ENCODE results near the gene IRX4. TPM values are rescaled to one million over a fixed set of nuclear protein-coding genes. Genes with fewer than 3 reads are reported as not detected.

The IRX4 gene
- total RNA-seq, 1 donor from 2014 or later = not detected

GRCh38 chr5:1838013-1838412 lies 44.7 kb downstream of the IRX4 start:
- H3K36me3 Mint-ChIP-seq (ENCODE audit: low read depth) = no peaks in the 10 kb centered on the region
- peaks cover 16% of the 10 kb centered on the region for H3K27me3 Mint-ChIP-seq
- no peaks in the 10 kb centered on the region for H3K9me3 Mint-ChIP-seq
- ChIA-PET CTCF (no interaction called here), POLR2A (no interaction called here)
- no peak overlapping the region for H3K27ac Mint-ChIP-seq
- no peak overlapping the region for H3K4me3 Mint-ChIP-seq
- intact Hi-C loops (cut with micrococcal nuclease) = no loop called here
- ATAC-seq (ENCODE audit: low read depth) (no peak), DNase-seq (no peak)
- TF ChIP-seq CTCF (IDR thresholded peaks at IDR 0.05) = no peak
- no peaks in the 10 kb centered on the region for H3K4me1 Mint-ChIP-seq

GRCh38 chr5:1836891-1837880 lies 45.5 kb downstream of the IRX4 start:
- Mint-ChIP-seq H3K4me1 (no peaks in the 10 kb centered on the region), H3K36me3 (ENCODE audit: low read depth) (no peaks in the 10 kb centered on the region), H3K27ac (no peak overlapping the region), H3K27me3 (peaks cover 13% of the 10 kb centered on the region), H3K4me3 (no peak overlapping the region), H3K9me3 (no peaks in the 10 kb centered on the region)
- ChIA-PET POLR2A (no interaction called here), CTCF (no interaction called here)
- TF ChIP-seq CTCF (IDR thresholded peaks at IDR 0.05) = no peak
- DNase-seq (no peak), ATAC-seq (ENCODE audit: low read depth) (no peak)
- intact Hi-C loops (cut with micrococcal nuclease) = no loop called here

- no peak for DNase-seq
- H3K27me3 Mint-ChIP-seq = peaks cover 11% of the 10 kb centered on the region
- ChIA-PET CTCF (no interaction called here), POLR2A (no interaction called here)
- no peaks in the 10 kb centered on the region for H3K9me3 Mint-ChIP-seq
- no peak overlapping the region for H3K4me3 Mint-ChIP-seq
- no peak for TF ChIP-seq CTCF (IDR thresholded peaks at IDR 0.05)
- no peak overlapping the region for H3K27ac Mint-ChIP-seq
- intact Hi-C loops (cut with micrococcal nuclease) = no loop called here
- ATAC-seq (ENCODE audit: low read depth) = no peak
- no peaks in the 10 kb centered on the region for H3K4me1 Mint-ChIP-seq
- no peaks in the 10 kb centered on the region for H3K36me3 Mint-ChIP-seq (ENCODE audit: low read depth)
Measured at GRCh38 chr5:1836176-1836890, 46.4 kb downstream of the IRX4 start.

- Mint-ChIP-seq H3K9me3 (no peaks in the 10 kb centered on the region), H3K36me3 (ENCODE audit: low read depth) (no peaks in the 10 kb centered on the region), H3K4me1 (no peaks in the 10 kb centered on the region), H3K27me3 (peaks cover 6% of the 10 kb centered on the region), H3K4me3 (no peak overlapping the region), H3K27ac (no peak overlapping the region)
- ChIA-PET POLR2A (no interaction called here), CTCF (no interaction called here)
- DNase-seq (no peak), ATAC-seq (ENCODE audit: low read depth) (no peak)
- no peak for TF ChIP-seq CTCF (IDR thresholded peaks at IDR 0.05)
- intact Hi-C loops (cut with micrococcal nuclease) = no loop called here
Measured at GRCh38 chr5:1835431-1835830, 47.3 kb downstream of the IRX4 start.

- H3K36me3 Mint-ChIP-seq (ENCODE audit: low read depth) = no peaks in the 10 kb centered on the region
- no peak for ATAC-seq (ENCODE audit: low read depth)
- H3K4me1 Mint-ChIP-seq = no peaks in the 10 kb centered on the region
- intact Hi-C loops (cut with micrococcal nuclease) = no loop called here
- ChIA-PET POLR2A (no interaction called here), CTCF (no interaction called here)
- H3K4me3 Mint-ChIP-seq = no peak overlapping the region
- no peak for TF ChIP-seq CTCF (IDR thresholded peaks at IDR 0.05)
- no peak overlapping the region for H3K27ac Mint-ChIP-seq
- DNase-seq = no peak
- H3K9me3 Mint-ChIP-seq = no peaks in the 10 kb centered on the region
- peaks cover 6% of the 10 kb centered on the region for H3K27me3 Mint-ChIP-seq
Measured at GRCh38 chr5:1834721-1835429, 47.9 kb downstream of the IRX4 start.
